ENCODE measurements around the gene FIG4. TPM values are rescaled to one million over a fixed set of nuclear protein-coding genes. Genes with fewer than 3 reads are reported as not detected.

Gene FIG4
- 7.9 and 8.1 TPM in 2 replicates for polyA plus RNA-seq (2013)

GRCh38 chr6:109690737-109691621, at the start of gene FIG4, which contains the start of gene AK9:
Gene FIG4 (plus strand): TSS chr6:109691296. CDS start chr6:109691436, 140 bp downstream.
Gene AK9 (minus strand): TSS chr6:109691202. CDS start chr6:109675745, 15,457 bp downstream.
- H2BK12ac ChIP-seq (ENCODE audit: low read length): no peak within 1 kb of the TSS
- H3K4ac ChIP-seq (ENCODE audit: low read depth, low read length): peak within 1 kb of the TSS; percentile 42
- H3K79me1 ChIP-seq (ENCODE audit: low read length): peaks cover 6% of the 10 kb centered on the region
- H3K27me3 ChIP-seq (ENCODE audit: insufficient read depth, low read length): no peaks in the 10 kb centered on the region
- H4K91ac ChIP-seq (ENCODE audit: low read depth, low read length): peak within 1 kb of the TSS; percentile 33
- peak within 1 kb of the TSS; percentile 68 for H3K18ac ChIP-seq (ENCODE audit: low read length)
- peaks cover 0 to 3% of the 10 kb centered on the region in 2 experiments for H3K4me1 ChIP-seq (ENCODE audit: control insufficient read depth in 1 of 2, insufficient read depth in 2 of 2, low read length in 2 of 2)
- peak within 1 kb of the TSS; percentile 60 for H3K14ac ChIP-seq (ENCODE audit: low read length)
- H3K9me3 ChIP-seq (ENCODE audit: insufficient read depth, low read depth, low read length): no peaks in the 10 kb centered on the region
- peak within 1 kb of the TSS; percentile 7 for H2BK120ac ChIP-seq (ENCODE audit: insufficient read depth, low read length, poor library complexity)
- H2AFZ ChIP-seq (ENCODE audit: insufficient read depth, low read length, poor library complexity): peak within 1 kb of the TSS; percentile 90
- no peak within 1 kb of the TSS for H2AK5ac ChIP-seq (ENCODE audit: low read length)
- peak within 1 kb of the TSS; percentile 34 for H3K9ac ChIP-seq (ENCODE audit: low read length)
- peak within 1 kb of the TSS; percentile 92 for H4K8ac ChIP-seq (ENCODE audit: low read depth, low read length)
- peak within 1 kb of the TSS; percentile 100 for H3K4me2 ChIP-seq (ENCODE audit: low read length)
- peak; percentile 92 to 95 for DNase-seq
- no peak within 1 kb of the TSS for H3K23ac ChIP-seq (ENCODE audit: low read length)
- H4K12ac ChIP-seq (ENCODE audit: low read depth, low read length): peak within 1 kb of the TSS; percentile 80
- peaks cover 4% of the 10 kb centered on the region for H3K79me2 ChIP-seq (ENCODE audit: control insufficient read depth, insufficient read depth, low read length, poor library complexity)
- peak within 1 kb of the TSS; percentile 89 for H3K4me3 ChIP-seq (ENCODE audit: low read depth, low read length)
- peak within 1 kb of the TSS; percentile 27 for H3K27ac ChIP-seq (ENCODE audit: low read depth, low read length)
- peak within 1 kb of the TSS; percentile 4 for H2BK5ac ChIP-seq (ENCODE audit: low read depth, low read length, poor library complexity)
- no peaks in the 10 kb centered on the region for H3K36me3 ChIP-seq (ENCODE audit: control insufficient read depth in 1 of 2, insufficient read depth in 2 of 2, low read length in 2 of 2)
- WGBS (ENCODE audit: extremely low coverage, insufficient coverage, insufficient read length): no CpG with 5 or more reads among the region's 47 CpGs

- Histone ChIP-seq H3K27me3 (ENCODE audit: insufficient read depth, low read length) (no peaks in the 10 kb centered on the region), H2AFZ (ENCODE audit: insufficient read depth, low read length, poor library complexity) (no peak overlapping the region), H3K27ac (ENCODE audit: low read depth, low read length) (no peak overlapping the region), H2BK5ac (ENCODE audit: low read depth, low read length, poor library complexity) (no peak overlapping the region), H3K4ac (ENCODE audit: low read depth, low read length) (no peak overlapping the region), H3K14ac (ENCODE audit: low read length) (no peak overlapping the region), H3K4me1 (ENCODE audit: control insufficient read depth in 1 of 2, insufficient read depth in 2 of 2, low read length in 2 of 2) (no peaks in the 10 kb centered on the region), H2BK12ac (ENCODE audit: low read length) (no peak overlapping the region), H4K8ac (ENCODE audit: low read depth, low read length) (no peak overlapping the region), H4K12ac (ENCODE audit: low read depth, low read length) (no peak overlapping the region), H3K4me2 (ENCODE audit: low read length) (no peak overlapping the region), H3K79me2 (ENCODE audit: control insufficient read depth, insufficient read depth, low read length, poor library complexity) (no peaks in the 10 kb centered on the region), H3K79me1 (ENCODE audit: low read length) (no peaks in the 10 kb centered on the region), H2AK5ac (ENCODE audit: low read length) (no peak overlapping the region), H3K36me3 (ENCODE audit: control insufficient read depth in 1 of 2, insufficient read depth in 2 of 2, low read length in 2 of 2) (no peaks in the 10 kb centered on the region), H2BK120ac (ENCODE audit: insufficient read depth, low read length, poor library complexity) (no peak overlapping the region), H4K91ac (ENCODE audit: low read depth, low read length) (no peak overlapping the region), H3K23ac (ENCODE audit: low read length) (no peak overlapping the region), H3K9ac (ENCODE audit: low read length) (no peak overlapping the region), H3K9me3 (ENCODE audit: insufficient read depth, low read depth, low read length) (peaks cover 4% of the 10 kb centered on the region), H3K4me3 (ENCODE audit: low read depth, low read length) (no peak overlapping the region), H3K18ac (ENCODE audit: low read length) (no peak overlapping the region)
- no peak for DNase-seq
- WGBS (ENCODE audit: extremely low coverage, insufficient coverage, insufficient read length): no CpG with 5 or more reads among the region's 2 CpGs
Observed at GRCh38 chr6:109644131-109644530, 47.0 kb upstream of the FIG4 start.

- H2BK12ac ChIP-seq (ENCODE audit: low read length): no peak overlapping the region
- WGBS (ENCODE audit: extremely low coverage, insufficient coverage, insufficient read length): no CpG with 5 or more reads among the region's 5 CpGs
- H3K79me2 ChIP-seq (ENCODE audit: control insufficient read depth, insufficient read depth, low read length, poor library complexity): no peaks in the 10 kb centered on the region
Observed at GRCh38 chr6:109653264-109653663, 37.8 kb upstream of the FIG4 start.

GRCh38 chr6:109655761-109656262, 35.3 kb upstream of the FIG4 start:
- DNase-seq: no peak
- no peak overlapping the region for H4K91ac ChIP-seq (ENCODE audit: low read depth, low read length)
- no peaks in the 10 kb centered on the region for H3K79me2 ChIP-seq (ENCODE audit: control insufficient read depth, insufficient read depth, low read length, poor library complexity)
- no peak overlapping the region for H2AK5ac ChIP-seq (ENCODE audit: low read length)
- no peak overlapping the region for H3K18ac ChIP-seq (ENCODE audit: low read length)
- no peak overlapping the region for H2BK120ac ChIP-seq (ENCODE audit: insufficient read depth, low read length, poor library complexity)
- H3K27me3 ChIP-seq (ENCODE audit: insufficient read depth, low read length): no peaks in the 10 kb centered on the region
- H3K9me3 ChIP-seq (ENCODE audit: insufficient read depth, low read depth, low read length): no peaks in the 10 kb centered on the region
- H2BK5ac ChIP-seq (ENCODE audit: low read depth, low read length, poor library complexity): no peak overlapping the region
- H2BK12ac ChIP-seq (ENCODE audit: low read length): no peak overlapping the region
- no peaks in the 10 kb centered on the region for H3K79me1 ChIP-seq (ENCODE audit: low read length)
- no peak overlapping the region for H4K8ac ChIP-seq (ENCODE audit: low read depth, low read length)
- no peak overlapping the region for H2AFZ ChIP-seq (ENCODE audit: insufficient read depth, low read length, poor library complexity)
- no peak overlapping the region for H3K27ac ChIP-seq (ENCODE audit: low read depth, low read length)
- no peaks in the 10 kb centered on the region for H3K4me1 ChIP-seq (ENCODE audit: control insufficient read depth in 1 of 2, insufficient read depth in 2 of 2, low read length in 2 of 2)
- no peak overlapping the region for H3K9ac ChIP-seq (ENCODE audit: low read length)
- no peak overlapping the region for H3K14ac ChIP-seq (ENCODE audit: low read length)
- H4K12ac ChIP-seq (ENCODE audit: low read depth, low read length): no peak overlapping the region
- no peak overlapping the region for H3K23ac ChIP-seq (ENCODE audit: low read length)
- H3K4me2 ChIP-seq (ENCODE audit: low read length): no peak overlapping the region
- H3K36me3 ChIP-seq (ENCODE audit: control insufficient read depth in 1 of 2, insufficient read depth in 2 of 2, low read length in 2 of 2): no peaks in the 10 kb centered on the region
- H3K4me3 ChIP-seq (ENCODE audit: low read depth, low read length): no peak overlapping the region
- 100% methylated on average over 1 of the region's 6 CpGs for WGBS (ENCODE audit: extremely low coverage, insufficient coverage, insufficient read length)
- H3K4ac ChIP-seq (ENCODE audit: low read depth, low read length): no peak overlapping the region

More at GRCh38 chr6:109653264-109653663, 37.8 kb upstream of the FIG4 start:
- H3K18ac ChIP-seq (ENCODE audit: low read length): no peak overlapping the region
- H4K91ac ChIP-seq (ENCODE audit: low read depth, low read length): no peak overlapping the region
- H3K4me3 ChIP-seq (ENCODE audit: low read depth, low read length): no peak overlapping the region
- H3K23ac ChIP-seq (ENCODE audit: low read length): no peak overlapping the region
- H3K27me3 ChIP-seq (ENCODE audit: insufficient read depth, low read length): no peaks in the 10 kb centered on the region
- no peak overlapping the region for H3K14ac ChIP-seq (ENCODE audit: low read length)
- no peak overlapping the region for H3K4ac ChIP-seq (ENCODE audit: low read depth, low read length)
- H2AFZ ChIP-seq (ENCODE audit: insufficient read depth, low read length, poor library complexity): no peak overlapping the region
- no peak overlapping the region for H3K27ac ChIP-seq (ENCODE audit: low read depth, low read length)
- no peak overlapping the region for H4K12ac ChIP-seq (ENCODE audit: low read depth, low read length)
- no peak overlapping the region for H2BK5ac ChIP-seq (ENCODE audit: low read depth, low read length, poor library complexity)
- peak in 1 of 2 donors; percentile 52 for DNase-seq
- no peaks in the 10 kb centered on the region for H3K4me1 ChIP-seq (ENCODE audit: control insufficient read depth in 1 of 2, insufficient read depth in 2 of 2, low read length in 2 of 2)
- H2AK5ac ChIP-seq (ENCODE audit: low read length): no peak overlapping the region
- no peak overlapping the region for H2BK120ac ChIP-seq (ENCODE audit: insufficient read depth, low read length, poor library complexity)
- no peaks in the 10 kb centered on the region for H3K9me3 ChIP-seq (ENCODE audit: insufficient read depth, low read depth, low read length)
- H3K4me2 ChIP-seq (ENCODE audit: low read length): no peak overlapping the region
- no peak overlapping the region for H3K9ac ChIP-seq (ENCODE audit: low read length)
- no peak overlapping the region for H4K8ac ChIP-seq (ENCODE audit: low read depth, low read length)
- H3K79me1 ChIP-seq (ENCODE audit: low read length): no peaks in the 10 kb centered on the region
- H3K36me3 ChIP-seq (ENCODE audit: control insufficient read depth in 1 of 2, insufficient read depth in 2 of 2, low read length in 2 of 2): no peaks in the 10 kb centered on the region
